Endometrial microvascular endothelial cells (primary cell): Measurements from ENCODE around the gene CD52. TPM values are rescaled to one million over a fixed set of nuclear protein-coding genes. Genes with fewer than 3 reads are reported as not detected.
"Not testable (repeated sequence)": the region's sequence is repeated elsewhere in the genome, so short reads cannot be mapped to it uniquely, and the experiment has no call there.

Experiments
- in situ Hi-C: cut with HindIII; loops from 2 replicates; pipeline ENCODE4 v1.10.0; 2017; ENCODE audit warnings: low sequenced_read_pairs, low pct_unique_long_range_greater_than_20kb; ENCODE audit errors: inconsistent ontology term
- total RNA-seq: library from RNA; depleted of rRNA; stranded (reverse); fragments of >200 nt; gene quantifications from one replicate; pipeline ENCODE4 v1.2.3, GENCODE V29; 2015; ENCODE audit errors: inconsistent ontology term

The CD52 gene
- total RNA-seq, 1 donor from 2014 or later = not detected

GRCh38 chr1:26296340-26297056 is 21.3 kb upstream of the CD52 start:
- in situ Hi-C loops = no loop called here

- in situ Hi-C loops = no loop called here
Observed at GRCh38 chr1:26297057-26297790, 20.5 kb upstream of the CD52 start.

GRCh38 chr1:26297791-26298124 is 20.0 kb upstream of the CD52 start:
- in situ Hi-C loops = no loop called here

DNA sequence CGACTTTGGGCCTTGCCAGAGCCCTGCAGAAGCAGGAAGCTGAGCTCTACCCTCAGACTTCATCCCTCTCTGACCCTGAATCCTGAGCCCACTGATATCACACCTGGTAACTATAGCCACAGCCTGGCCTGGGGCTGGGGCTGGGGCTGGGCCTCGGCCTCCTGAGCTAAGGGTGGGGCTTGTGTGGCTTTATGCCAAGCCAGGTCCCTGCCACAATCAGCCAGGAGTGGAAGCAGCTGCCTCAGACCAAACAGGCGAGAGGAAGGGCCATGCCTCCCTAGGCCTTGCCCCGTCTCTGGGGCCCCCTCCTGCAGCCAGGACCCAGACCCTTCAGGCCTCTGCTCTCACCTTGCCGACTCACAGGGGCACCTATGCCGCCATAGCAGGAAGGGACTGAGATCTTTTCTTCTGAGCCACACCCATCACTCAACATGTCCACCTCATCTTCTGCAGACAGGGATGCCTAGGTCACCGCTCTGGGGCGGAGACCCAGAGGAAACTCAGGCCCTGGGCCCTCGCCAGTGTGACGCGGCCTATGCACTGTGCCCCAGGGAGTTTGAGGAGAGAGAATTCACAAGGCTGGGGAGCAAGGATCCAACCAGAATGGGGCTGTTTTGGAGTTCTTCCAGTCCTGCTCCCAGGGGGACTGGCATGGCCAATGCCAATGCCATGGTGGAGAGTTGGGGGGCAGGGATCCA is 17.0 kb upstream of the CD52 start:
- in situ Hi-C loops = no loop called here

DNA sequence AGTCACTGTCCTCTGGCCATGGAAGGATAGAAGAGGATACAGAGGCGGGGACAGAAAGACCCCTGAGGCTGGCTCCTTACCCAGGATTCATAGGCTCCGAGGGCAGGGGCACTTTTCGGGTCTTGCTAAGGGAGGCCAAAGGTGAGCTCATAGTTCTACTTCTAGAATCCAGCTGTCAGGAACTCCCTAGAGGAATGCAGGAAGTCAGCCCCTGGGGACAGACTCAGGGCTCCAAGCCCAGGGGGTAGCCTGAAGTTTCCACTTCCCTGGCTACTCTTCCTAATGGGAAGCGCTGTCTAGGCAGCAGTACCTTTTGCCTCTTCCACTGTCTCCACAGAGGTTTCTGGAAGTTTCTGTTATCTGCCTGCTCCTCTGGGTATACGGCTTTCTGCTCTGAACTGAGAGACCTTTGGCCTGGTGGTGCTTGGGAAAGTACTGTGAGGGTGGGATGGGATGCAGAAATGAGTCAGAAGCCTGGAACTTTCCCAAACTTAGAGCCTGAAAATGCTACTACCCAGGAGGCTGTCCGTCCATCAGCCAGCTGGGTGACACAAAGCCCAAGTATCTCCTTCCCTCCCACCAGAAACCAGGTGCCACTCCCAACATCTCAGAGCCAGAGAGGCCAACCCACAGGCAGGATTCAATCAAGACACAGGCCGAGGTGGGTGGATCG is 14.9 kb upstream of the CD52 start:
- in situ Hi-C loops = no loop called here

DNA sequence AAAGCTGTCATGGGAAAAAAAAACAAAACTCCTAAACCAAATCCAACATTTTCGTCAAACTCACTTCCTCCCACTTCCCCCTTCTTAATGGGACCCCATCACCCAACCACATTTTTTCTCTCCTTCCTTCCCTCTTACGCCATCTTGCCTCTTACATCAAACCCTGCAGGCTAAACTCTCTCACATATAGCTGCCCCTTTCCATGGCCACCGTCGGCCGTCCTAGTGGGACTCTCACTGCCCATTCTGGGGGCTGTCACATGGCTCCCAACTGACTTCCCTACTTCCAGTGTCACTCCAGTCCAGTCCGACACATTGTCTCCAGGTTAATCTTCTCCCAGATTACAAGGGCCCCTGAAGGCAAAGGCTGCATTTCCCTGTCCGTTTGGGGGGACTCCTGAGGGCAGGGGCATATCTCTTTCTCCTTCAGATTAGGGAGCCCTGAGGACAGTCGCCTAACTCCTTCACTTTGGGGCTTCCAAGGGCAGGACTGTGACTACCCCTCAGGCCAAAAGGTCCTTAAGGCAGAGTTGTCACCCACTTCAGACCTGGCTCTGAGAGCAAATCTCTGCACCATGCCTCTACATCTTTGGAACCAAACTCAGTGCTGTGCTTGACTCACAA is 12.0 kb upstream of the CD52 start:
- in situ Hi-C loops = no loop called here

GRCh38 chr1:26306290-26307229 is 11.2 kb upstream of the CD52 start, which contains the start of gene UBXN11:
UBXN11 (minus strand) TSS chr1:26306636; CDS start chr1:26302883, 3,753 bp downstream.
- in situ Hi-C loops = no loop called here

DNA sequence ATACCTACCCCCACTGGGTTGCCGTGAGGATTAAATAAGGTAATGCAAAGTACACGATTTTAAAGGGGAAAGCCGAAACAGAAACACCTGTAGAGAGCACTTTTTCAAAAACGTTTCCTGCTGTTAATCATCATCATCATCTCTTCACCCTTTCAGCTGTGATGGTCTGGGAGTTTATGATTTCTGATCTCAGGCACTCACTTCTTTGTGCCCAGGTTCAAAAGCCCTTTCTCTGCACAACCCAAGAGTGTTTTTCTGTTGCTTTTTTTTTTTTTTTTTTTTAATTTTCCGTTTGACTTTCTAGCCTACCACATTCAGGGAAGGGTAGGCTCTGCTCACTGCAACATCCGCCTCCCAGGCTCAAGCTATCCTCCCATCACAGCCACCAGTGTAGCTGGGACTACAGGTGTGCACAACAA is 10.4 kb upstream of the CD52 start:
- in situ Hi-C loops = no loop called here

DNA sequence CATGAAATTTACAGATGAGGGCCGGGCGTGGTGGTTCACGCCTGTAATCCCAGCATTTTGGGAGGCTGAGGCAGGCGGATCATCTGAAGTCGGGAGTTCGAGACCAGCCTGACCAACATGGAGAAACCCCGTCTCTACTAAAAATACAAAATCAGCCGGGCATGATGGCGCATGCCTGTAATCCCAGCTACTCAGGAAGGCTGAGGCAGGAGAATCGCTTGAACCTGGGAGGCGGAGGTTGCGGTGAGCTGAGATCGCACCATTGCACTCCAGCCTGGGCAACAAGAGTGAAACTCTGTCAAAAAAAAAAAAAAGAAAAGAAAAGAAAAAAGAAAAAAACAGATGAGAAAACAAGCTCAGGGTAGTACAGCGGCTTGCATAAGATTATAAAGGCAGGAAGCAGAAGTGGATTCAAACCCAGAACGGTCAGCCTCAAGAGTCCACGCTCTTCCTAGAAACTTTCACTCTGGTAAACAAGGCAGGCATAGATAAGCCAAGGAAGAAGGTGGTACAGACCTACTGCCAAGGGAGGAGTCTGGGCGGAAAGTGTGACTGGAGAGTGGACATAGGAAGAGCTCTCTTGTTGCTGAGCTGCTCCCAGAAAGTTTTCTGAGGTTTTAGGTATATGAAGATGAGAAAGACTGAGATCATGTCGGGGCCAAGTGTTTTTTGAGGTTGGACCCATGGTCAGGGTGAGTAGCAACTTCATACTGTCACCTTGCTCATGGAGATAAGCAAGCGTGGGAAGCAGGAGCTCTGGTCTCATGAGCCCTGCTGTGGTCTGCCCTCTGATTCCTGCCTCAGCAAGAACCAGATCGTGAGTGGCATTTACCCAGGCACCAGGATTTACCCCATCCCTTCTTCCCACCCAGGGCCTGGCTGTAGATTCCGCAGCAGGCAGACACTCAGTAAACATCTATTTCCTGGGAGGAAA is 9.5 kb upstream of the CD52 start:
- in situ Hi-C loops = not testable (repeated sequence)

GRCh38 chr1:26314501-26314900 is 3.3 kb upstream of the CD52 start:
- in situ Hi-C loops = no loop called here

GRCh38 chr1:26315874-26316850 is 1.6 kb upstream of the CD52 start:
- in situ Hi-C loops = no loop called here

- in situ Hi-C loops = no loop called here
Observed at GRCh38 chr1:26317146-26317545, 612 bp upstream of the CD52 start.

DNA sequence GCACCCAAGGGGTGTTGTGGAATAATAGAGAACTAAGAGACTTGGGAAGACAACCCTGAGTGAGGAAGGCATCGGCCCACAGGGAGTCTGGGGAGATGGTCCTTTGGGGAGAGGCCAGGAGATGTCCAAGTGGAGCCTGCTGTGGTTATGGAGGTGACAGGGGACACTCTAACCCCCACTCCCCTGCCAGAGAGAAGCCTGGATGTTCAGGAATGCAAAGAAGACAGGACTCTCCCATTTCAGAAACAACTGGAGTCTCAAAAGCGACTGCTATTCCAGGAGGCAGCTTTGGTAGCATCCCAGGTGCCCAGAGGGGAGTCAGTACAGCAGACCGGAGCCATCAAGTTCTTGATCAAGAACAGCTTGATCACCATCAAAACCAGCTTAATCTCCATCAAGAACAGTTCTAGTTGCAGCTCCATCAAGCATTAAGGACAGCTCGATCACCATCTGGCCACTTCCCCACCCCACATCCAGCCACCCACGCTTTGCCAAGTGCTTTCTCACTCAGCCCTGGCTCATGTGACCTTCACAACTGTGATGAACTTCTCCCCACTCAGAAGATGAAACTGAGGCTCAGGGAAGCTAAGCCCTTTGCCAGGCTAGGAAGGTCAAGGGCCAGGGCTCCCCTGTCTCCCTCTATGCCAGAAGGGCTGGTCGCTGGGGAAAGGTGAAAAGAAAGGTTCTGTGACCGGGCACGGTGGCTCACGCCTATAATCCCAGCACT is 743 bp downstream of the CD52 start:
- in situ Hi-C loops = no loop called here

GRCh38 chr1:26320896-26321295 is 3.1 kb downstream of the CD52 start:
- in situ Hi-C loops = no loop called here

GRCh38 chr1:26321315-26322041 is 3.7 kb downstream of the CD52 start:
- in situ Hi-C loops = no loop called here
